SK-N-SH treated with all-trans-retinoic acid at 6 μM for 48 hours (cell line): ENCODE measurements around the gene PPT1.

Experiments
- ARNTL ChIP-seq: fragments of 450-650 bp; formaldehyde crosslinking; IDR thresholded peaks from 2 replicates; pipeline ENCODE4 v1.5.0; 2020; ENCODE audit warnings: low read depth, mild to moderate bottlenecking, moderate library complexity, borderline replicate concordance
- CREB5 ChIP-seq: fragments of 250-450 bp; sonication (Bioruptor Pico); IDR thresholded peaks from 2 replicates; pipeline ENCODE4 v1.5.1; 2020; ENCODE audit warnings: low read depth, mild to moderate bottlenecking, moderate library complexity
- CSRNP3 ChIP-seq: fragments of 250-450 bp; sonication (Bioruptor Pico); IDR thresholded peaks from 2 replicates; pipeline ENCODE4 v1.5.1; 2021; ENCODE audit warnings: mild to moderate bottlenecking, moderate library complexity
- PATZ1 ChIP-seq: fragments of 250-450 bp; sonication (Bioruptor Pico); IDR thresholded peaks from 2 replicates; pipeline ENCODE4 v1.8.0; 2020; ENCODE audit warnings: mild to moderate bottlenecking, moderate library complexity, borderline replicate concordance
- RARB ChIP-seq: fragments of 250-450 bp; sonication (Bioruptor Pico); IDR thresholded peaks from 2 replicates; pipeline ENCODE4 v1.8.0; 2021; ENCODE audit warnings: mild to moderate bottlenecking, moderate library complexity
- TOX ChIP-seq: fragments of 250-450 bp; sonication (Bioruptor Pico); IDR thresholded peaks from 2 replicates; pipeline ENCODE4 v1.8.0; 2021; ENCODE audit warnings: mild to moderate bottlenecking, moderate library complexity, borderline replicate concordance

- TF ChIP-seq CREB5 (CRISPR knock-in tag) (no peak), PATZ1 (no peak), CSRNP3 (CRISPR knock-in tag) (no peak), RARB (no peak), ARNTL (CRISPR knock-in tag) (no peak), TOX (CRISPR knock-in tag) (no peak)
Observed at GRCh38 chr1:40133312-40133665, 36.2 kb upstream of the PPT1 start.
